OCI-LY1 (cell line): ENCODE results near the gene SLC17A9.

Experiments used
- CTCF ChIP-seq: fragments of 200-600 bp; sonication (generic), shearing (Covaris generic); IDR thresholded peaks from 2 replicates; pipeline ENCODE4 v1.5.1; 2017; ENCODE audit warnings: mild to moderate bottlenecking, antibody characterized with exemption, low read length, moderate library complexity, mixed read lengths
- EZH2 ChIP-seq: fragments of 200-600 bp; sonication (generic), shearing (Covaris generic); IDR thresholded peaks from 2 replicates; pipeline ENCODE4 v1.8.0; 2017; ENCODE audit warnings: borderline replicate concordance, mixed run types, mild to moderate bottlenecking, antibody characterized with exemption, low read length, moderate library complexity, mixed read lengths

GRCh38 chr20:63008541-63009044, 56.1 kb downstream of the SLC17A9 start:
- TF ChIP-seq CTCF, result no peak
- no peak for TF ChIP-seq EZH2
